ENCODE measurements around the gene RPN2.
"Not testable (repeated sequence)": the region's sequence is repeated elsewhere in the genome, so short reads cannot be mapped to it uniquely, and the experiment has no call there.

RPN2 gene

GRCh38 chr20:37178839-37179682 lies at the start of gene RPN2, which contains the start of gene MROH8:
Gene RPN2, plus strand, starts transcription at chr20:37179330. Its CDS starts 27 bp downstream, at chr20:37179357.
Gene MROH8, minus strand, starts transcription at chr20:37179548.
- peak; percentile 83 to 89 (median 88) for DNase-seq (ENCODE audit: low read depth in 2 of 3, low spot score in 2 of 3)

GRCh38 chr20:37131486-37131885 lies 47.6 kb upstream of the RPN2 start:
- no peak for DNase-seq (ENCODE audit: low read depth in 2 of 3, low spot score in 2 of 3)

GRCh38 chr20:37133952-37134351 lies 45.2 kb upstream of the RPN2 start:
- DNase-seq (ENCODE audit: low read depth in 2 of 3, low spot score in 2 of 3): no peak

GRCh38 chr20:37137547-37137946 lies 41.6 kb upstream of the RPN2 start:
- DNase-seq (ENCODE audit: low read depth in 2 of 3, low spot score in 2 of 3): no peak

GRCh38 chr20:37142708-37143107 lies 36.4 kb upstream of the RPN2 start:
- no peak for DNase-seq (ENCODE audit: low read depth in 2 of 3, low spot score in 2 of 3)

GRCh38 chr20:37144856-37145404 lies 34.2 kb upstream of the RPN2 start:
- DNase-seq (ENCODE audit: low read depth in 2 of 3, low spot score in 2 of 3): no peak

DNA sequence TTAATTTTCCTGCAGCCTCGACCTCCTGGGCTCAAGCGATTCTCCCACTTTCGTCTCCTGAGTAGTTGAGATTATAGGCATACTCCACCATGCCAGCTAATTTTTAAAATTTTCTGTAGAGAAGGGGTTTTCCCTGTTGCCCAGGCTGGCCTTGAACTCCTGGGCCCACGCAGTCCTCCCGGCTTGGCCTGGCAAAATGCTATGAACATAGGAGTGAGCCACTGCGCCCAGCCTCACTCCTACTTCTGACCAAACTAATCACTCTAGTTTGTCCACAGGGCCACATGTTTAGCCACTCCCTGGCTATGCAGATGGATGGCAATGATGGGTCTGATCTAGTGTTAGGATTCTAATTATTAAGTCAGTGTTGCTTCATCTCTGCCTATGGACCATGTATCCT lies 31.9 kb upstream of the RPN2 start:
- DNase-seq (ENCODE audit: low read depth in 2 of 3, low spot score in 2 of 3): no peak

DNA sequence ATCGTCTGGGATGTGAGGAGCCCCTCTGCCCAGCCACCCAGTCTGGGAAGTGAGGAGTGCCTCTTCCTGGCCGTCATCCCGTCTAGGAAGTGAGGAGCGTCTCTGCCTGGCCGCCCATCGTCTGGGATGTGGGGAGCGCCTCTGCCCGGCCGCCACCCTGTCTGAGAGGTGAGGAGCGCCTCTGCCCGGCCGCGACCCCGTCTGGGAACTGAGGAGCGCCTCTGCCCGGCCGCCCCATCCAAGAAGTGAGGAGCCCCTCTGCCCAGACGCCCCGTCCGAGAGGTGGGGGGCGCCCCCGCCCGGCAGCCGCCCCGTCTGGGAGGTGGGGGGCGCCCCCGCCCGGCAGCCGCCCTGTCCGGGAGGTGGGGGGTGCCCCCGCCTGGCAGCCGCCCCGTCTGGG lies 28.3 kb upstream of the RPN2 start:
- DNase-seq (ENCODE audit: low read depth in 2 of 3, low spot score in 2 of 3): not testable (repeated sequence)

DNA sequence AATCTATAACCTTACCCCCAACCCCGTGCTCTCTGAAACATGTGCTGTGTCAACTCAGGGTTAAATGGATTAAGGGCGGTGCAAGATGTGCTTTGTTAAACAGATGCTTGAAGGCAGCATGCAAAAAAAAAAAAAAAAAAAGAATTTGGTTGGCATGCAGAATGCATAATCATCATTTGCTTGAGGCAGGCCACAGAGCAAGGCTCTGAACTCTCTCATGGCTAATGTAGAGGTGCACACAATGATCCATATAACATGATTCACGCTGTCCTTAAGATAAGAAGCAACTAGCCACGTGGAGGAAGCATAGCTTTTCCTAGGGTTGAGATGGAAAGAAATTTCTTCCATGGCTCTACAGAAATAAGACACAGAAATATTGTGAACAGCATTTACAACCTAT lies 27.6 kb upstream of the RPN2 start:
- DNase-seq (ENCODE audit: low read depth in 2 of 3, low spot score in 2 of 3): no peak

GRCh38 chr20:37152284-37152683 lies 26.8 kb upstream of the RPN2 start:
- no peak for DNase-seq (ENCODE audit: low read depth in 2 of 3, low spot score in 2 of 3)

GRCh38 chr20:37154684-37155298 lies 24.3 kb upstream of the RPN2 start:
- no peak for DNase-seq (ENCODE audit: low read depth in 2 of 3, low spot score in 2 of 3)

GRCh38 chr20:37155987-37156386 lies 23.1 kb upstream of the RPN2 start:
- DNase-seq (ENCODE audit: low read depth in 2 of 3, low spot score in 2 of 3): no peak

- DNase-seq (ENCODE audit: low read depth in 2 of 3, low spot score in 2 of 3): no peak
These were observed 20.9 kb upstream of the RPN2 start for GRCh38 chr20:37158248-37158647.

DNA sequence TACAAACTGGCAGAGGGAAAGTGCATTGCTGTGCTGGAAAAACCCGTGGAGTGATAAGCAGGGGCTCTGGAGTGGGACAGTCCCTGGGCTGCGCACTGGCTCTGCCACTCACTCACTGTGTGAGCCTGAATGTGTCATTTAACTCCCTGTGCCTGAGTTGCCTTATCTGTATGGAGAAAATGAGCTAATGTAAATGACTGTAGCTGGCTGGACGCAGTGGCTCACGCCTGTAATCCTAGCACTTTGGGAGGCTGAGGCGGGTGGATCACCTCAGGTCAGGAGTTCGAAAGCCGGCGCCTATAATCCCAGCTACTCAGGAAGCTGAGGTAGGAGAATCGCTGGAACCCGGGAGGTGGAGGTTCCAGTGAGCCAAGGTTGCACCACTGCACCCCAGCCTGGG lies 18.4 kb upstream of the RPN2 start:
- no peak for DNase-seq (ENCODE audit: low read depth in 2 of 3, low spot score in 2 of 3)

- no peak for DNase-seq (ENCODE audit: low read depth in 2 of 3, low spot score in 2 of 3)
These were observed 17.1 kb upstream of the RPN2 start for GRCh38 chr20:37161830-37162549.

GRCh38 chr20:37162646-37163045 lies 16.5 kb upstream of the RPN2 start:
- DNase-seq (ENCODE audit: low read depth in 2 of 3, low spot score in 2 of 3): no peak

GRCh38 chr20:37163832-37164554 lies 15.1 kb upstream of the RPN2 start:
- DNase-seq (ENCODE audit: low read depth in 2 of 3, low spot score in 2 of 3): no peak

DNA sequence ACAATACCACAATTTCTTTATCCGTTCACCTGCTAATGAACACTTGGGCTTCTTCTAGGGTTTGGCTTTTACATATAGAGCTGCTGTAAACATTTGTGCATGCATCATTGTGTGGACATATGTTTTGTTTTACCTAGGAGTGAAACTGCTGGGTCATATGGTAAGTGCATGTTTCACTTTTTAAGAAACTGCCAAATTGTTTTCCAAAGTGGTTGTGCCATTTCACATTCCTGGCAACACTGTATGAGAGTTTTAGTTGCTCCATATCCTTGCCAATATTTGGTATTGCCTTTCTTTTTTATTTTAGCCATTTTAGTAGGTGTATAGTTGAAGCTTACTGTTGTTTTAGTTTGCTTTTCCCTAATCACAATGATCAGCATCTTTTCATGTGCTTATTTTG lies 14.1 kb upstream of the RPN2 start:
- DNase-seq (ENCODE audit: low read depth in 2 of 3, low spot score in 2 of 3): no peak

DNA sequence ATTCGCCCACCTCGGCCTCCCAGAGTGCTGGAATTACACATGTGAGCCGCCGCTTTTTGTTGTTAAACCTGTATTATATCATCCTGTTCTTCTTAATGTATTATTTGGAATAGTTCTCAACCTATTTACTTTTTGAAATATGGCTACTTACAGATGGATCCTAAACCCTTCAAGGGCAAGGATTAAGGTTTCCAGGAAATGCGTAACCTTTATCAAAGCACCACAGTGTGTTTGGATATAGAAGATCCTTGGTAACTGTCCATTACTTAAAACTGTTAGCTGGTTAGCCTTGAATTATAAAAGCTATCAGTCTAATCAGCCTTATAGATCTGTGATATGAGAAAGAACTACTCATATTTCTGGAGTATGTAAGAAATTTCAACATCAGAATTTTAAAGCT lies 12.3 kb upstream of the RPN2 start:
- DNase-seq (ENCODE audit: low read depth in 2 of 3, low spot score in 2 of 3): no peak

- DNase-seq (ENCODE audit: low read depth in 2 of 3, low spot score in 2 of 3): no peak
These were observed 6.3 kb upstream of the RPN2 start for GRCh38 chr20:37172836-37173235.
